Measurements from ENCODE around the gene LIMCH1. TPM values are rescaled to one million over a fixed set of nuclear protein-coding genes. Genes with fewer than 3 reads are reported as not detected.

The LIMCH1 gene
- total RNA-seq, 2 donors from 2014 or later: 9.3 to 24.1 TPM

GRCh38 chr4:41613386-41613785 lies 75.4 kb downstream of the LIMCH1 start:
- no peaks in the 10 kb centered on the region for H3K36me3 ChIP-seq (replicated peaks in 1 of 2; ENCODE audit: insufficient read depth in 1 of 2, low read depth in 2 of 2)
- no peak for ATAC-seq
- no peak for DNase-seq
- H3K4me3 ChIP-seq: no peak overlapping the region
- intact Hi-C loops (cut with DNase I): no loop called here
- no peaks in the 10 kb centered on the region for H3K9me3 ChIP-seq
- 65 to 82% methylated on average over 15 of the region's 15 CpGs for WGBS, 2 donors
- no peaks in the 10 kb centered on the region for H3K27me3 ChIP-seq
- TF ChIP-seq, protein P1, sequence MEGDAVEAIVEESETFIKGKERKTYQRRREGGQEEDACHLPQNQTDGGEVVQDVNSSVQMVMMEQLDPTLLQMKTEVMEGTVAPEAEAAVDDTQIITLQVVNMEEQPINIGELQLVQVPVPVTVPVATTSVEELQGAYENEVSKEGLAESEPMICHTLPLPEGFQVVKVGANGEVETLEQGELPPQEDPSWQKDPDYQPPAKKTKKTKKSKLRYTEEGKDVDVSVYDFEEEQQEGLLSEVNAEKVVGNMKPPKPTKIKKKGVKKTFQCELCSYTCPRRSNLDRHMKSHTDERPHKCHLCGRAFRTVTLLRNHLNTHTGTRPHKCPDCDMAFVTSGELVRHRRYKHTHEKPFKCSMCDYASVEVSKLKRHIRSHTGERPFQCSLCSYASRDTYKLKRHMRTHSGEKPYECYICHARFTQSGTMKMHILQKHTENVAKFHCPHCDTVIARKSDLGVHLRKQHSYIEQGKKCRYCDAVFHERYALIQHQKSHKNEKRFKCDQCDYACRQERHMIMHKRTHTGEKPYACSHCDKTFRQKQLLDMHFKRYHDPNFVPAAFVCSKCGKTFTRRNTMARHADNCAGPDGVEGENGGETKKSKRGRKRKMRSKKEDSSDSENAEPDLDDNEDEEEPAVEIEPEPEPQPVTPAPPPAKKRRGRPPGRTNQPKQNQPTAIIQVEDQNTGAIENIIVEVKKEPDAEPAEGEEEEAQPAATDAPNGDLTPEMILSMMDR (IDR thresholded peaks at IDR 0.05): no peak
- TF ChIP-seq POLR2A (IDR thresholded peaks at IDR 0.05): no peak
- peak overlapping the region in 3 of 4 donors; percentile 34 to 74 (median 59) for H3K27ac ChIP-seq
- peaks cover 10% of the 10 kb centered on the region for H3K4me1 ChIP-seq

- intact Hi-C loops (cut with DNase I): no loop called here
- no peaks in the 10 kb centered on the region for H3K36me3 ChIP-seq (replicated peaks in 1 of 2; ENCODE audit: insufficient read depth in 1 of 2, low read depth in 2 of 2)
- H3K4me3 ChIP-seq: no peak overlapping the region
- TF ChIP-seq POLR2A (IDR thresholded peaks at IDR 0.05): no peak
- TF ChIP-seq, protein P1 (IDR thresholded peaks at IDR 0.05): no peak
- H3K27ac ChIP-seq: peak overlapping the region in 3 of 4 donors; percentile 34 to 74 (median 59)
- H3K4me1 ChIP-seq: peaks cover 10% of the 10 kb centered on the region
- 50 to 74% methylated on average over 1 of the region's 1 CpG for WGBS, 2 donors
- no peak for DNase-seq
- H3K9me3 ChIP-seq: no peaks in the 10 kb centered on the region
- H3K27me3 ChIP-seq: no peaks in the 10 kb centered on the region
- ATAC-seq: no peak
These were observed 75.9 kb downstream of the LIMCH1 start for GRCh38 chr4:41613821-41614220.

- DNase-seq (no peak), ATAC-seq (no peak)
- H3K4me1 ChIP-seq: peaks cover 10% of the 10 kb centered on the region
- no peaks in the 10 kb centered on the region for H3K36me3 ChIP-seq (replicated peaks in 1 of 2; ENCODE audit: insufficient read depth in 1 of 2, low read depth in 2 of 2)
- no peak overlapping the region for H3K4me3 ChIP-seq
- H3K27me3 ChIP-seq: no peaks in the 10 kb centered on the region
- H3K9me3 ChIP-seq: no peaks in the 10 kb centered on the region
- TF ChIP-seq, protein P1 (IDR thresholded peaks at IDR 0.05): no peak
- H3K27ac ChIP-seq: no peak overlapping the region
- intact Hi-C loops (cut with DNase I): no loop called here
- 79 to 89% methylated on average over 2 of the region's 2 CpGs for WGBS, 2 donors
These were observed 76.6 kb downstream of the LIMCH1 start for GRCh38 chr4:41614519-41614918.

DNA sequence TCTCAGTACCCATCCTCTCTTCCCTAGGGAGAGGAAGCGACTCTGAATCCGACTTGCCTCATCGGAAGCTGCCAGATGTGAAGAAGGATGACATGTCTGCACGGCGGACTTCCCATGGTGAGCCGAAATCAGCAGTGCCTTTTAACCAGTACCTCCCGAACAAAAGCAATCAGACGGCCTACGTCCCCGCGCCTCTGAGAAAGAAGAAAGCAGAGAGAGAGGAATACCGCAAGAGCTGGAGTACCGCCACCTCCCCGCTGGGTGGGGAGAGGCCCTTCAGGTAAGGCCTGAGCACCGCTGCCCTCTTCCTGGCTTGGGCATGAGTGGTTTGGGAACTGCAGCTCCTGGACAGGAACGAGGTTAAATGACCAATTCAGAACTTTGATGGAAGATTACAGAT lies 81.2 kb downstream of the LIMCH1 start:
- Histone ChIP-seq H3K4me1 (no peaks in the 10 kb centered on the region), H3K9me3 (no peaks in the 10 kb centered on the region), H3K27ac (no peak overlapping the region), H3K36me3 (replicated peaks in 1 of 2; ENCODE audit: insufficient read depth in 1 of 2, low read depth in 2 of 2) (no peaks in the 10 kb centered on the region), H3K27me3 (no peaks in the 10 kb centered on the region), H3K4me3 (no peak overlapping the region)
- ATAC-seq: no peak
- no peak for TF ChIP-seq POLR2A (IDR thresholded peaks at IDR 0.05)
- TF ChIP-seq, protein P1 (IDR thresholded peaks at IDR 0.05): no peak
- WGBS, 2 donors: 84 to 93% methylated on average over 16 of the region's 16 CpGs
- no peak for DNase-seq
- intact Hi-C loops (cut with DNase I): no loop called here

GRCh38 chr4:41620594-41621256 lies 82.8 kb downstream of the LIMCH1 start:
- TF ChIP-seq, protein P1 (IDR thresholded peaks at IDR 0.05): no peak
- no peak for TF ChIP-seq POLR2A (IDR thresholded peaks at IDR 0.05)
- intact Hi-C loops (cut with DNase I): no loop called here
- Histone ChIP-seq H3K27ac (no peak overlapping the region), H3K36me3 (replicated peaks in 1 of 2; ENCODE audit: insufficient read depth in 1 of 2, low read depth in 2 of 2) (no peaks in the 10 kb centered on the region), H3K27me3 (no peaks in the 10 kb centered on the region), H3K4me3 (no peak overlapping the region), H3K9me3 (no peaks in the 10 kb centered on the region), H3K4me1 (no peaks in the 10 kb centered on the region)
- 89 to 100% methylated on average over 5 of the region's 5 CpGs for WGBS, 2 donors
- DNase-seq: no peak
- ATAC-seq: no peak

Data from body of pancreas (tissue), 4 donors.